ENCODE results near the gene DEFB108B.
"Not testable (repeated sequence)": the region's sequence is repeated elsewhere in the genome, so short reads cannot be mapped to it uniquely, and the experiment has no call there.

GRCh38 chr11:71786114-71786847 lies 46.7 kb upstream of the DEFB108B start:
- not testable (repeated sequence) for TF ChIP-seq CTCF (IDR thresholded peaks at IDR 0.05); AR (CRISPR knock-in tag; IDR thresholded peaks at IDR 0.05); IRF1 (CRISPR knock-in tag; IDR thresholded peaks at IDR 0.05); AFF4 (CRISPR knock-in tag; IDR thresholded peaks at IDR 0.05; ENCODE audit: borderline replicate concordance); ATF3 (CRISPR knock-in tag; conservative IDR thresholded peaks at IDR 0.05); ZNF138 (CRISPR knock-in tag; conservative IDR thresholded peaks at IDR 0.05)
